Mammary epithelial cell (primary cell): ENCODE results near the gene DCAF10.

Experiments
- CTCF ChIP-seq, 2 donors: IDR thresholded peaks in 1 of 2; conservative IDR thresholded peaks in 1 of 2; 2 replicates each; pipeline ENCODE4 v1.5.1; 2011 to 2012; ENCODE audit warnings: inconsistent platforms in 2 of 2, low read length in 2 of 2, mild to moderate bottlenecking in 2 of 2, control low read depth in 1 of 2, low read depth in 1 of 2; ENCODE audit not compliant: insufficient read depth in 1 of 2; ENCODE audit errors: extremely low read depth in 1 of 2
- EZH2 ChIP-seq: IDR thresholded peaks from 2 replicates; pipeline ENCODE4 v1.6.1; 2012; ENCODE audit warnings: low read length, inconsistent platforms, borderline replicate concordance

- TF ChIP-seq CTCF (conservative IDR thresholded peaks at IDR 0.05 in 1 of 2, IDR thresholded peaks at IDR 0.05 in 1 of 2; ENCODE audit: extremely low read depth in 1 of 2, insufficient read depth in 1 of 2, low read depth in 1 of 2, low read length in 2 of 2) = peak; percentile 9 to 24
- TF ChIP-seq EZH2 = no peak
Measured at GRCh38 chr9:37784616-37785483, 15.7 kb upstream of the DCAF10 start, which contains the start of gene EXOSC3.
